ENCODE measurements around the gene C12orf43. TPM values are rescaled to one million over a fixed set of nuclear protein-coding genes. Genes with fewer than 3 reads are reported as not detected.

Gene C12orf43
- total RNA-seq, 1 donor from 2014 or later: 19.0 TPM

DNA sequence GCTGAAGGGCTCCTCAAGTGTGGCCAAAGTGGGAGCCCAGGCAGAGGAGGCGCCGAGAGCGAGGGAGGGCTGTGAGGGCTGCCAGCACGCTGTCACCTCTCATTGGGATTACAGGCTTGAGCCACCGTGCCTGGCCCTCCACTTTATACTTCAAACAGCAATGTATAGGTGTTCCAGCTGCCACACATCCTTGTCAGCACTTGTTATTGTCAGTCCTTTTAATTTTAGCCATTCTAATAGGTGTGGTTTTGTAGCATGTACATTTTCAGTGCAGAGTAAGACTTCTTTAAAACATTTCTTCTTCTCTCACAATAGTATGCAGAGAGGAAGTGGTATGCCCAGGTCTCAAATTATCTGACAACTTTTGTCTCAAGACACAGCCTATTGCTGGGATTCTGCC lies 65.5 kb downstream of the C12orf43 start:
- H3K27ac Mint-ChIP-seq: no peak overlapping the region
- DNase-seq (ENCODE audit: low spot score in 2 of 2, unreplicated experiment in 2 of 2): no peak
- H3K4me1 Mint-ChIP-seq: no peaks in the 10 kb centered on the region
- no peaks in the 10 kb centered on the region for H3K36me3 Mint-ChIP-seq
- H3K27me3 Mint-ChIP-seq (ENCODE audit: low read depth): no peaks in the 10 kb centered on the region
- H3K4me3 Mint-ChIP-seq: no peak overlapping the region
- H3K9me3 Mint-ChIP-seq: peaks cover 4% of the 10 kb centered on the region
- TF ChIP-seq, protein P1, sequence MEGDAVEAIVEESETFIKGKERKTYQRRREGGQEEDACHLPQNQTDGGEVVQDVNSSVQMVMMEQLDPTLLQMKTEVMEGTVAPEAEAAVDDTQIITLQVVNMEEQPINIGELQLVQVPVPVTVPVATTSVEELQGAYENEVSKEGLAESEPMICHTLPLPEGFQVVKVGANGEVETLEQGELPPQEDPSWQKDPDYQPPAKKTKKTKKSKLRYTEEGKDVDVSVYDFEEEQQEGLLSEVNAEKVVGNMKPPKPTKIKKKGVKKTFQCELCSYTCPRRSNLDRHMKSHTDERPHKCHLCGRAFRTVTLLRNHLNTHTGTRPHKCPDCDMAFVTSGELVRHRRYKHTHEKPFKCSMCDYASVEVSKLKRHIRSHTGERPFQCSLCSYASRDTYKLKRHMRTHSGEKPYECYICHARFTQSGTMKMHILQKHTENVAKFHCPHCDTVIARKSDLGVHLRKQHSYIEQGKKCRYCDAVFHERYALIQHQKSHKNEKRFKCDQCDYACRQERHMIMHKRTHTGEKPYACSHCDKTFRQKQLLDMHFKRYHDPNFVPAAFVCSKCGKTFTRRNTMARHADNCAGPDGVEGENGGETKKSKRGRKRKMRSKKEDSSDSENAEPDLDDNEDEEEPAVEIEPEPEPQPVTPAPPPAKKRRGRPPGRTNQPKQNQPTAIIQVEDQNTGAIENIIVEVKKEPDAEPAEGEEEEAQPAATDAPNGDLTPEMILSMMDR (IDR thresholded peaks at IDR 0.05; ENCODE audit: unreplicated experiment): no peak

Other genes with a start within 250 kb of the C12orf43 start
- 75.6 to 83.4 TPM (median 79.8 TPM) in 3 replicates for gene SPPL3, start 112.1 kb downstream of the C12orf43 start, total RNA-seq
- gene HNF1A, start 37.9 kb downstream of the C12orf43 start, total RNA-seq: not detected in 3 replicates
- 0.11 TPM in 1 of 3 replicates, not detected in the others for gene OASL, start 22.8 kb upstream of the C12orf43 start, total RNA-seq
- 0.40 to 0.75 TPM (median 0.50 TPM) in 3 replicates for gene P2RX7, start 116.4 kb upstream of the C12orf43 start, total RNA-seq
- 19.3 to 25.6 TPM (median 23.4 TPM) in 3 replicates for gene P2RX4, start 193.6 kb upstream of the C12orf43 start, total RNA-seq